BLaER1 (cell line): Measurements from ENCODE around the gene TSPAN32.

Source experiments
- H3K27ac ChIP-seq: shearing (Covaris generic); formaldehyde crosslinking; 2 replicates; pipeline ENCODE4 v1.8.1; 2022
- H3K27me3 ChIP-seq: shearing (Covaris generic); formaldehyde crosslinking; 2 replicates; pipeline ENCODE4 v1.8.1; 2022
- H3K36me3 ChIP-seq: shearing (Covaris generic); formaldehyde crosslinking; 2 replicates; pipeline ENCODE4 v1.8.1; 2022
- H3K4me1 ChIP-seq: shearing (Covaris generic); formaldehyde crosslinking; 2 replicates; pipeline ENCODE4 v1.8.1; 2022
- H3K4me2 ChIP-seq: shearing (Covaris generic); formaldehyde crosslinking; 2 replicates; pipeline ENCODE4 v1.8.1; 2022
- H3K4me3 ChIP-seq: shearing (Covaris generic); formaldehyde crosslinking; 2 replicates; pipeline ENCODE4 v1.8.1; 2022
- H3K9ac ChIP-seq: shearing (Covaris generic); formaldehyde crosslinking; 2 replicates; pipeline ENCODE4 v1.8.1; 2022
- H3K9me3 ChIP-seq: shearing (Covaris generic); formaldehyde crosslinking; 2 replicates; pipeline ENCODE4 v1.8.1; 2022
- H4K20me1 ChIP-seq: shearing (Covaris generic); formaldehyde crosslinking; 2 replicates; pipeline ENCODE4 v1.8.1; 2022
- Cebpa-rat ChIP-seq: shearing (Covaris generic); IDR thresholded peaks from 2 replicates; pipeline ENCODE4 v1.8.1; 2022

Gene TSPAN32

GRCh38 chr11:2301631-2302305, at the start of gene TSPAN32, which contains the start of gene C11orf21:
Gene TSPAN32 (plus strand): TSS chr11:2302013. CDS start chr11:2302150, 137 bp downstream.
Gene C11orf21 (minus strand): TSS chr11:2301918. CDS start chr11:2301808, 110 bp downstream.
- Histone ChIP-seq H3K4me1 (peaks cover 78% of the 10 kb centered on the region), H3K27ac (0 out of 2 replicates have a peak within 1 kb of the TSS, but pooled peaks have one; percentile 8), H3K36me3 (no peaks in the 10 kb centered on the region), H3K4me2 (peak within 1 kb of the TSS; percentile 91), H4K20me1 (peaks cover 35% of the 10 kb centered on the region; the same call in 1 of the 2 replicates), H3K27me3 (no peaks in the 10 kb centered on the region; the same call in 1 of the 2 replicates), H3K9ac (no peak within 1 kb of the TSS; the same call in 1 of the 2 replicates), H3K4me3 (0 out of 2 replicates have a peak within 1 kb of the TSS, but pooled peaks have one; percentile 25), H3K9me3 (no peaks in the 10 kb centered on the region)
- no peak for TF ChIP-seq Cebpa-rat

GRCh38 chr11:2252018-2252417, 49.8 kb upstream of the TSPAN32 start:
- H3K4me1 ChIP-seq: peaks cover 28% of the 10 kb centered on the region
- no peaks in the 10 kb centered on the region for H3K36me3 ChIP-seq
- no peak overlapping the region for H3K9ac ChIP-seq
- no peak overlapping the region for H3K27ac ChIP-seq
- no peak overlapping the region for H3K4me3 ChIP-seq
- TF ChIP-seq Cebpa-rat: no peak
- peaks cover 10% of the 10 kb centered on the region for H3K27me3 ChIP-seq
- H4K20me1 ChIP-seq: peaks cover 14% of the 10 kb centered on the region; the same call in 1 of the 2 replicates
- no peaks in the 10 kb centered on the region for H3K9me3 ChIP-seq
- H3K4me2 ChIP-seq: no peak overlapping the region

GRCh38 chr11:2256293-2256913, 45.4 kb upstream of the TSPAN32 start:
- H3K9me3 ChIP-seq: no peaks in the 10 kb centered on the region
- TF ChIP-seq Cebpa-rat: no peak
- H3K4me1 ChIP-seq: no peaks in the 10 kb centered on the region; the same call in 1 of the 2 replicates
- H3K27ac ChIP-seq: no peak overlapping the region
- no peak overlapping the region for H3K9ac ChIP-seq
- peaks cover 34% of the 10 kb centered on the region; the same call in 1 of the 2 replicates for H4K20me1 ChIP-seq
- H3K36me3 ChIP-seq: no peaks in the 10 kb centered on the region
- peaks cover 39% of the 10 kb centered on the region for H3K27me3 ChIP-seq
- H3K4me2 ChIP-seq: no peak overlapping the region
- no peak overlapping the region for H3K4me3 ChIP-seq

GRCh38 chr11:2256951-2257700, 44.7 kb upstream of the TSPAN32 start:
- no peak overlapping the region for H3K4me3 ChIP-seq
- no peak overlapping the region for H3K9ac ChIP-seq
- H3K36me3 ChIP-seq: no peaks in the 10 kb centered on the region
- no peaks in the 10 kb centered on the region for H3K9me3 ChIP-seq
- no peak overlapping the region for H3K27ac ChIP-seq
- H4K20me1 ChIP-seq: peaks cover 42% of the 10 kb centered on the region; the same call in 1 of the 2 replicates
- no peak for TF ChIP-seq Cebpa-rat
- H3K4me1 ChIP-seq: no peaks in the 10 kb centered on the region; the same call in 1 of the 2 replicates
- H3K4me2 ChIP-seq: no peak overlapping the region
- H3K27me3 ChIP-seq: peaks cover 44% of the 10 kb centered on the region

GRCh38 chr11:2258501-2259465, 43.0 kb upstream of the TSPAN32 start:
- H3K9ac ChIP-seq: no peak overlapping the region
- H3K27me3 ChIP-seq: peaks cover 59% of the 10 kb centered on the region
- no peaks in the 10 kb centered on the region for H3K36me3 ChIP-seq
- H3K9me3 ChIP-seq: no peaks in the 10 kb centered on the region
- no peak overlapping the region for H3K4me2 ChIP-seq
- no peak overlapping the region for H3K4me3 ChIP-seq
- TF ChIP-seq Cebpa-rat: no peak
- peaks cover 58% of the 10 kb centered on the region; the same call in 1 of the 2 replicates for H4K20me1 ChIP-seq
- H3K4me1 ChIP-seq: peaks cover 15% of the 10 kb centered on the region; the same call in 1 of the 2 replicates
- H3K27ac ChIP-seq: no peak overlapping the region

GRCh38 chr11:2259466-2259830, 42.4 kb upstream of the TSPAN32 start:
- Histone ChIP-seq H3K36me3 (no peaks in the 10 kb centered on the region), H3K27ac (no peak overlapping the region), H4K20me1 (peaks cover 65% of the 10 kb centered on the region), H3K9me3 (no peaks in the 10 kb centered on the region), H3K27me3 (peaks cover 65% of the 10 kb centered on the region), H3K4me3 (no peak overlapping the region), H3K9ac (no peak overlapping the region), H3K4me1 (peaks cover 22% of the 10 kb centered on the region), H3K4me2 (no peak overlapping the region)
- no peak for TF ChIP-seq Cebpa-rat

GRCh38 chr11:2259897-2260451, 41.8 kb upstream of the TSPAN32 start:
- no peak overlapping the region for H3K27ac ChIP-seq
- no peak overlapping the region for H3K4me3 ChIP-seq
- H3K4me2 ChIP-seq: no peak overlapping the region
- peaks cover 71% of the 10 kb centered on the region for H3K27me3 ChIP-seq
- H4K20me1 ChIP-seq: peaks cover 70% of the 10 kb centered on the region
- H3K9ac ChIP-seq: no peak overlapping the region
- H3K9me3 ChIP-seq: no peaks in the 10 kb centered on the region
- H3K36me3 ChIP-seq: no peaks in the 10 kb centered on the region
- peaks cover 27% of the 10 kb centered on the region for H3K4me1 ChIP-seq
- TF ChIP-seq Cebpa-rat: no peak

GRCh38 chr11:2260491-2261364, 41.1 kb upstream of the TSPAN32 start:
- Histone ChIP-seq H3K4me1 (peaks cover 35% of the 10 kb centered on the region), H3K4me2 (no peak overlapping the region), H3K9ac (no peak overlapping the region), H3K9me3 (no peaks in the 10 kb centered on the region), H3K27ac (no peak overlapping the region), H3K4me3 (no peak overlapping the region), H3K27me3 (peaks cover 74% of the 10 kb centered on the region), H4K20me1 (peaks cover 78% of the 10 kb centered on the region), H3K36me3 (no peaks in the 10 kb centered on the region)
- TF ChIP-seq Cebpa-rat: no peak
